Activated CD4-positive, alpha-beta T cell treated with anti-CD3 and anti-CD28 coated beads for 24 hours (primary cell): ENCODE measurements around the gene CLEC1A.
"Not testable (repeated sequence)": the region's sequence is repeated elsewhere in the genome, so short reads cannot be mapped to it uniquely, and the experiment has no call there.

Experiments
- DNase-seq, 2 donors: peaks; one replicate each; pipeline ENCODE4 v3.0.0-alpha.2; 2020; ENCODE audit warnings: low read depth in 2 of 2

CLEC1A gene

GRCh38 chr12:10042167-10042566 is 56.6 kb downstream of the CLEC1A start:
- DNase-seq = no peak

DNA sequence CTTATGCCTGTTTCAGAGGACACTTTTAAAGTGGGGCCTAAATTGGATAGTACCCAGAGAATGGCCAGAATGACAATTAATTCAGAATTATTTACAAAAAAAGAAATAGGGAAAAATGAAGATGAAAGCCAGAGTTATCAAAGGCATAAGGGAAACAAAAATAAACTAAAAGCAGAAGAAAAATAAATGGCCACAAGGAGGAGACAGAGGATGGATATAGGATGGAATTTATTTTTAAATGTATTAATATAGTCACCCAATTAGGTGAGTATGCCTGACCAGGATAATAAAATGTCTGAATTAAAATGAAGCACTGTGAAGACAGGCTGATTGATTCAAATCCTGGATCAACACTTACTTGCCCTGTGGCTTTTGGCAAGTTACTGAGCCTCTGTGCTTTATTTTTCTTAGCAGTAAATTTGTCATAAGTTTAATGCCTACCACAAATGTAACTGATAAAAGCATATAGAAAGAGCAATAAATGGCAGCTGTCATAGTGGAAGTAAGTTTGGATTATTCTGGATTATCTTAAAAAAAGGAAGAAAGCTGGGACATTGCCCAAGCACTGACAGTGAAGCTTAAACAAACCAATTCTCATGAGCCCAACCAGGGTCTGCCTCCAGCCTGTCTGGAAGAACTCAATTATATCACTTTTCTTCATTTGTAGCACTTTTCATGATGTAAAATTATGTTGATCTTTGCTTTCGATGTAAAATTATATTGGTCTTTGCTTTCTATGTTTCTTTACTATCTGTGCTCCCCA is 64.8 kb downstream of the CLEC1A start:
- no peak for DNase-seq

DNA sequence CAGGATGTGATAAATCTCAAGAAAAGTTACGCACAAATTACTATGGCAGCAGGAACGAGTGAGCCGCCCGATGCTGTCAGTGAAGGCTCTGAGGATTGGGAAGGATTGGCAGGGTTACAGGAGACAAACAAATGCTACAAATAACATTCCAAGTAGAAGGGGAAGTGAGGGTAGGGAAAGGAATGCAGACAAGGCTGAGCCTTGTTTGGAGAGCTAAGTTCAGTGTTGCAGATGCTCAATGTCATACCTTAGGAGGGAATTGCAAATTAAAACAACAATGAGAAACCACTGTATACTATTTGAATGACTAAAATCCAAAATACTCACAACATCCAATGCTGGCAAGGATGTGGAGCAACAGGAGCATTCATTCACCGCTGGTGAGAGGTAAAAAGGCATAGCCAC is 67.0 kb downstream of the CLEC1A start:
- no peak for DNase-seq

DNA sequence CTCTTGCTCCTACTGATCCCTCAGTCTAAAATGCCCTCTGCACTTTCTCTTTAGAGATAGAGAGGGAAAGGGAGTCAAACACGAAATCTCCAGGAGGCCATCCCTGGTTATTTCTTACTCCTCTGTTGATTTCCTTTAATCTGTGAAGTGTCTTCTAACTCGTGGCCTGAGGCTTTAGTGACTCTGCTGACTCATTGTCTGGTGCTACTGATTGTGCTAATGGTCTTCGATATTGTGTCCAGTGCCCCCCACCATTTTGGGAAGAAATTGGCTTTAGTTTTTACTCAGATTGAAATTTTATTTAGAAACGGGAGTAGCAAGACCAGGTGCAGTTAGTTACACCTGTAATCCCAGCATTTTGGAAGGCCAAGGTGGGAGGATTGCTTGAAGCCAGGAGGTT is 67.5 kb downstream of the CLEC1A start:
- DNase-seq = no peak

DNA sequence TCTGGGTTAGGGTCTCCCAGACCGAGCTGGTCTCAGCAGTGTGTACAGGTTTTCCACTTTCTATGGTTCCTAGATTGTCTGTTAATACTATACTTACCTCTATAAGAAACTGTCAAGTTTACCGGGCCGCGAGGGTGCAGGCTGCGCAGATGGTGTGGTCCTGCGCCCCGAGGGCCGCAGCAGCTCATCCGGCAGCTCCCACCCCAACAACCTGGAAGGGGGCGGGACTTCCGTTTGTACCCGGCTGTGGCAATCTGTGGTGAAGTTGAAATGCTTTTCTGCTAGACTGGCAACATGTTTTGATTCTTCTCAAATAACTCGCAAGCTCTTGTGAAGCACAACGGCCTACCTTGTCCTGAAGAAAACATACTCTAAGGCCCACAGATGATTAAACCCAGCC is 68.3 kb downstream of the CLEC1A start, which contains the start of gene CLEC9A:
Gene CLEC9A (plus strand): TSS at position 237 of the 400 bp plus-strand sequence. CDS start 22,006 bp downstream, outside the sequence.
- no peak for DNase-seq

- no peak for DNase-seq
Measured at GRCh38 chr12:10027721-10028120, 71.1 kb downstream of the CLEC1A start.

- DNase-seq = no peak
Measured at GRCh38 chr12:10027311-10027710, 71.5 kb downstream of the CLEC1A start.

- not testable (repeated sequence) for DNase-seq
Measured at GRCh38 chr12:10026666-10027065, 72.1 kb downstream of the CLEC1A start.

DNA sequence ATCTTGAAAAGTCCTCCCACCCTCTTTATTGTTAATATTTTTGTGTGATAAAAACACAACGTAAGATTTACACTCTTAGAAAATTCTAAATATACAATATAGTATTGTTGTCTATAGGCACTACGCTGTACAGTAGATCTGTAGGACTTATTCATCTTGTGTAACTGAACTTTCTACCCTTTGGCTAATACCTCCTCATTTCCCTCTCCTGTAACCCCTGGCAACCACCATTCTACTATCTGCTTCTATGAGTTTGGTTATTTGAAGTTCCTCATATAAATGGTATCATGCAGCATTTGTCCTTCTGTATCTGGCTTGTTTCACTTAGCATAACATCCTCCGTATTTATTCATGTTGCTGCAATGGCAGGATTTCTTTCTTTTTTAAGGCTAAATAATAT is 73.5 kb downstream of the CLEC1A start:
- DNase-seq = no peak

GRCh38 chr12:10021342-10021741 is 77.4 kb downstream of the CLEC1A start:
- DNase-seq = no peak
